ENCODE measurements around the gene MRPS7. TPM values are rescaled to one million over a fixed set of nuclear protein-coding genes. Genes with fewer than 3 reads are reported as not detected.
"Not testable (repeated sequence)": the region's sequence is repeated elsewhere in the genome, so short reads cannot be mapped to it uniquely, and the experiment has no call there.

The MRPS7 gene
- total RNA-seq, 1 donor from 2014 or later, result 38.2 TPM

DNA sequence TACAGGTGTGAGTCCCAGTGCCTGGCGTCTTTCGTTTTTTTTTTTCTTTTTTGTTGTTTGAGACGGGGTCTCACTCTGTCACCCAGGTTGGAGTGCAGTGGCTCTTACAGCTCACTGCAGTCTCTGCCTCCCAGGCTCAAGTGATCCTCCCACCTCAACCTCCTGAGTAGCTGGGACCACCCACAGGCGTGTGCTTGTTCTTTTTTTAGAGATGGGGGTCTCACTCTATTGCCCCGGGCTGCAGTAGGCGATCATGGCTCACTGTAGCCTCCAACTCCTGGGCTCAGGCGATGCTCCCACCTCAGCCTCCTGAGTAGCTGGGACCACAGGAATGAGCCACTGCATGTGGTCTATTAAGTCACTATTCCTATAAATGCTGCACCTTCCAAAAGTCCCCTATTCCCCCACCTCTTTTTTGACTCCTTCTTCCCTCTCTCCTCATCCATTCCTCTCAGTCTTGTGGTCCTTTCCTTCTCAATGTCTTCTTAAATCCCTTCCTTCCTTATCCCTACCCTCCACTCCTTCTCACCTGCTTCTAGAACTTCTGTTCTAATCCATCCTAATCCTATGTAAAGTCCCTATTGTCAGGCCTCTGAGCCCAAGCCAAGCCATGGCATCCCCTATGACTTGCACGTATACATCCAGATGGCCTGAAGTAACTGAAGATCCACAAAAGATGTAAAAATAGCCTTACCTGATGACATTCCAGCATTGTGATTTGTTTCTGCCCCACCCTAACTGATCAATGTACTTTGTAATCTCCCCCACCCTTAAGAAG is 9.5 kb upstream of the MRPS7 start:
- no peaks in the 10 kb centered on the region for H3K9me3 Mint-ChIP-seq (ENCODE audit: low read depth)
- no peaks in the 10 kb centered on the region for H3K27me3 Mint-ChIP-seq (ENCODE audit: low read depth)
- TF ChIP-seq, protein P1, sequence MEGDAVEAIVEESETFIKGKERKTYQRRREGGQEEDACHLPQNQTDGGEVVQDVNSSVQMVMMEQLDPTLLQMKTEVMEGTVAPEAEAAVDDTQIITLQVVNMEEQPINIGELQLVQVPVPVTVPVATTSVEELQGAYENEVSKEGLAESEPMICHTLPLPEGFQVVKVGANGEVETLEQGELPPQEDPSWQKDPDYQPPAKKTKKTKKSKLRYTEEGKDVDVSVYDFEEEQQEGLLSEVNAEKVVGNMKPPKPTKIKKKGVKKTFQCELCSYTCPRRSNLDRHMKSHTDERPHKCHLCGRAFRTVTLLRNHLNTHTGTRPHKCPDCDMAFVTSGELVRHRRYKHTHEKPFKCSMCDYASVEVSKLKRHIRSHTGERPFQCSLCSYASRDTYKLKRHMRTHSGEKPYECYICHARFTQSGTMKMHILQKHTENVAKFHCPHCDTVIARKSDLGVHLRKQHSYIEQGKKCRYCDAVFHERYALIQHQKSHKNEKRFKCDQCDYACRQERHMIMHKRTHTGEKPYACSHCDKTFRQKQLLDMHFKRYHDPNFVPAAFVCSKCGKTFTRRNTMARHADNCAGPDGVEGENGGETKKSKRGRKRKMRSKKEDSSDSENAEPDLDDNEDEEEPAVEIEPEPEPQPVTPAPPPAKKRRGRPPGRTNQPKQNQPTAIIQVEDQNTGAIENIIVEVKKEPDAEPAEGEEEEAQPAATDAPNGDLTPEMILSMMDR (IDR thresholded peaks at IDR 0.05), result no peak
- no peak for DNase-seq (ENCODE audit: low spot score)
- H3K36me3 Mint-ChIP-seq (ENCODE audit: low read depth), result no peaks in the 10 kb centered on the region
- H3K4me3 Mint-ChIP-seq (ENCODE audit: unreplicated experiment), result no peak overlapping the region
- peaks cover 27% of the 10 kb centered on the region for H3K4me1 Mint-ChIP-seq (ENCODE audit: low read depth)
- peak overlapping the region; percentile 28 for H3K27ac Mint-ChIP-seq (ENCODE audit: unreplicated experiment)

DNA sequence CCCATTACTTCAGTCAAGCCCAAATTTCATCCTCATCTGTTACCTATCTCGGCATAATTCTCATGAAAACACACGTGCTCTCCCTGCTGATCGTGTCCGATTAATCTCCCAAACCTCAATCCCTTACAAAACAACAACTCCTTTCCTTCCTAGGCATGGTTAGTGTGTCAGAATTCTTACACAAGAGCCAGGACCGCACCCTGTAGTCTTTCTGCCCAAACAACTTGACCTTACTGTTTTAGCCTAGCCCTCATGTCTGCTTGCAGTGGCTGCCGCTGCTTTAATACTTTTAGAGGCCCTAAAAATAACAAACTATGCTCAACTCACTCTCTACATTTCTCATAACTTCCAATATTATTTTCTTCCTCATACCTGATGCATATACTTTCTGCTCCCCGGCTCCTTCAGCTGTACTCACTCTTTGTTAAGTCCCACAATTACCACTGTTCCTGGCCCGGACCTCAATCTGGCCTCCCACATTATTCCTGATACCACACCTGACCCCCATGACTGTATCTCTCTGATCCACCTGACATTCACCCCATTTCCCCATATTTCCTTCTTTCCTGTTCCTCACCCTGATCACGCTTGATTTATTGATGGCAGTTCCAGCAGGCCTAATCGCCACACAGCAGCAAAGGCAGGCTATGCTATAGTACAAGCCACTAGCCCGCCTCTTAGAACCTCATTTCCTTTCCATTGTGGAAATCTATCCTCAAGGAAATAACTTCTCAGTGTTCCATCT is 5.6 kb upstream of the MRPS7 start:
- H3K27me3 Mint-ChIP-seq (ENCODE audit: low read depth); DNase-seq (ENCODE audit: low spot score); H3K36me3 Mint-ChIP-seq (ENCODE audit: low read depth); H3K9me3 Mint-ChIP-seq (ENCODE audit: low read depth); H3K4me3 Mint-ChIP-seq (ENCODE audit: unreplicated experiment): not testable (repeated sequence)
- Mint-ChIP-seq H3K27ac (ENCODE audit: unreplicated experiment) (peak overlapping the region; percentile 42), H3K4me1 (ENCODE audit: low read depth) (peaks cover 40% of the 10 kb centered on the region)

DNA sequence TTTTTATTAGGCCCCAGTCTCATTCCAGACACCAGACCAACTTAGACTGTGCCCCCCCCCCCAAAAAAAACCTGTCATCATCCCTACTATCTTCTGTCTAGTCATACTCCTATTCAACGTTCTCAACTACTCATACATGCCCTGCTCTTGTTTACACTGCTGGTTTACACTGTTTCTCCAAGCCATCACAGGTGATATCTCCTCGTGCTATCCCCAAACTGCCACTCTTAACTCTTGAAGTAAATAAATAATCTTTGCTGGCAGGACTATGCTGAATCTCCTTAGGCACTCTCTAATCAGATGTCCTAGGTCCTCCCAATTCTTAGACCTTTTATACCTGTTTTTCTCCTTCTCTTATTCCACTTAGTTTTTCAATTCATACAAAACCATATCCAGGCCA is 4.5 kb upstream of the MRPS7 start:
- not testable (repeated sequence) for H3K9me3 Mint-ChIP-seq (ENCODE audit: low read depth); H3K27ac Mint-ChIP-seq (ENCODE audit: unreplicated experiment); H3K36me3 Mint-ChIP-seq (ENCODE audit: low read depth); DNase-seq (ENCODE audit: low spot score); H3K27me3 Mint-ChIP-seq (ENCODE audit: low read depth); H3K4me3 Mint-ChIP-seq (ENCODE audit: unreplicated experiment)
- H3K4me1 Mint-ChIP-seq (ENCODE audit: low read depth), result peaks cover 40% of the 10 kb centered on the region

DNA sequence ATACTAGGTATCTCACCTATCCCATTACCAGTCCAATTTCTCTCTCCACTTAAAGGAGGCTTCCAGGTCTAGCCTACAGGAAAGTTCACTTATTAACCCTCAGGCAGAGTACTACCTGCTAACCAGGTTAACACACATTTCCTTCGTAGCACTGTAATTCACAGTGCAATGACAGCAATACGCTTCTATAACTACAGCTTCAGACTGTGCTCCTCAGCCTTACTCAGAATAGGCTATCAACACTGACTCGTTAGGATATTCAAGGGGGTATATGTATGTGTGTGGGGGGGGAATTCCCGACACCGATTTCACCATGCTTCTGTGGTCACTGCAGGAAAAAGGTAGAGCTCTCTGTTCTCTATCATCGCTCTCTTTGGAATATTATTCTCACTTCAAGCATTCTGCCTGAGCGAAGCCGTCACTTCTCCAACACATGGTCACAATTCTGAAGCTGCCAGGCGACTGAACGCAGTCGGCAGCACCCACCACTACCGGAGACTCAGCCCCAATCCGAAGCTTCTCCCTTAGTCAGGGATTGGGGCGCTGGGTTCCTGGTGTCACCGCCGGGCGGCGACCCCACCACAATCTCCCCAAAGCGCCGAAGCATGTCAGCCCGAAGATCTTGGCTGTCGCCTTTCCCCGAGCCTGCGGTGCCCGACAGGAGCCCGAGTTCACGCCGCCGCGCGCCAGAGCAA is 891 bp upstream of the MRPS7 start:
- DNase-seq (ENCODE audit: low spot score), result no peak
- no peaks in the 10 kb centered on the region for H3K27me3 Mint-ChIP-seq (ENCODE audit: low read depth)
- H3K4me1 Mint-ChIP-seq (ENCODE audit: low read depth), result peaks cover 47% of the 10 kb centered on the region

DNA sequence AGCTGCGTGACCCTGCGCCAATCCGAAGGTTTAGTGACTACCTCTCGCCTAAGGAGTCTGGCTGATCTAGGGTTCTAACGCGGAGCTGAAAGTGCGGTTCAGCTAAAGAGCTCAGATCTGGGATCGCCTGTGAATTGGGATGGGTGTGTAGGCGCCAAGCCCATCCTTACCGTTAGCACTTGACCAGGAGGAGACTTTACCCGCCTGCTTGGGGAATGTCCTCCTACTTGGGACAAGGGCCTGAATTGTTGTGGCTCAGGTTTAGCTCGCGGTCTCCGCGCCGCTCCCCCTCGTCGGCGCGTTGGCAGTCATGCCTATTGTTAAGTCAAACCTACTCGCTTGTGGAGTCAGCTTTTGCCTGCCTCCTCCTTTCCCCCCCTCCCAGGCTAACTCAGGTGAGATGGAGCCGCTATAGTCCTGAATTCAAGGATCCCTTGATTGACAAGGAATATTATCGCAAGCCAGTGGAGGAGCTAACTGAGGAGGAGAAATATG is 480 bp downstream of the MRPS7 start:
- peak overlapping the region; percentile 100 for H3K27ac Mint-ChIP-seq (ENCODE audit: unreplicated experiment)
- no peaks in the 10 kb centered on the region for H3K27me3 Mint-ChIP-seq (ENCODE audit: low read depth)
- H3K4me1 Mint-ChIP-seq (ENCODE audit: low read depth), result peaks cover 40% of the 10 kb centered on the region
- TF ChIP-seq, protein P1 (IDR thresholded peaks at IDR 0.05), result no peak
- no peaks in the 10 kb centered on the region for H3K9me3 Mint-ChIP-seq (ENCODE audit: low read depth)
- no peak for DNase-seq (ENCODE audit: low spot score)
- H3K36me3 Mint-ChIP-seq (ENCODE audit: low read depth), result peaks cover 5% of the 10 kb centered on the region
- peak overlapping the region; percentile 98 for H3K4me3 Mint-ChIP-seq (ENCODE audit: unreplicated experiment)

More for the DNA sequence above, 891 bp upstream of the MRPS7 start:
- peak overlapping the region; percentile 98 for H3K4me3 Mint-ChIP-seq (ENCODE audit: unreplicated experiment)
- peak overlapping the region; percentile 100 for H3K27ac Mint-ChIP-seq (ENCODE audit: unreplicated experiment)
- TF ChIP-seq, protein P1 (IDR thresholded peaks at IDR 0.05), result peak; percentile 50
- H3K9me3 Mint-ChIP-seq (ENCODE audit: low read depth), result no peaks in the 10 kb centered on the region
- peaks cover 3% of the 10 kb centered on the region for H3K36me3 Mint-ChIP-seq (ENCODE audit: low read depth)

DNA sequence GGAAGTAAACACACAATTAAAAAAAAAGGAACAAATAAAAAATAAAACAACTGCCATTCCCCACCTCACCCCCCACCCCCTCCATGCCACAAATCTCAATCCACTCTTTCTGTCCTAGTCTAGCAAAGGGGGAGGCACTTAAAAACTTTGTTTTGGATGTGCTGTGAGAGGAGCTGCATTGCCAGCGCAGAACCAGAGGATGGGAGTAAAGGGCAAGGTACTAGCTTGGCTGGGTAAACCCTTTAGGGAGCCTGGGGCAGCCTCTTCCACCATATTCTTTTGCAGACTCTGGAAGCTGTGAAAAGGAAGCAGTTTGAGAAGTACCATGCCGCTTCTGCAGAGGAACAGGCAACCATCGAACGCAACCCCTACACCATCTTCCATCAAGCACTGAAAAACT is 1.4 kb downstream of the MRPS7 start:
- DNase-seq (ENCODE audit: low spot score), result no peak
- H3K4me3 Mint-ChIP-seq (ENCODE audit: unreplicated experiment), result peak overlapping the region; percentile 98
- H3K36me3 Mint-ChIP-seq (ENCODE audit: low read depth), result peaks cover 5% of the 10 kb centered on the region
- H3K27ac Mint-ChIP-seq (ENCODE audit: unreplicated experiment), result no peak overlapping the region
- H3K27me3 Mint-ChIP-seq (ENCODE audit: low read depth), result no peaks in the 10 kb centered on the region
- TF ChIP-seq, protein P1 (IDR thresholded peaks at IDR 0.05), result no peak
- no peaks in the 10 kb centered on the region for H3K9me3 Mint-ChIP-seq (ENCODE audit: low read depth)
- peaks cover 36% of the 10 kb centered on the region for H3K4me1 Mint-ChIP-seq (ENCODE audit: low read depth)

All from chondrocyte (in vitro differentiated cells).